Spleen (tissue), 11 donors: ENCODE results near the gene CCNL2. TPM values are rescaled to one million over a fixed set of nuclear protein-coding genes. Genes with fewer than 3 reads are reported as not detected.

Experiments
- DNase-seq: peaks from one replicate; pipeline ENCODE4 v3.0.0-alpha.2; 2020
- H3K27ac ChIP-seq, 8 donors: fragments of 200-600 bp; sonication (generic) in 7 of 8; 1 replicate in 4 of 8; 2 replicates in 4 of 8; pipeline versions ENCODE4 v1.5.0 to v1.8.0; 2016 to 2021; ENCODE audit warnings: inconsistent platforms in 4 of 8, mild to moderate bottlenecking in 4 of 8, moderate library complexity in 1 of 8
- H3K27me3 ChIP-seq, 7 donors: fragments of 200-600 bp; sonication (generic) in 6 of 7; replicated peaks in 1 of 7; 1 replicate in 4 of 7; 2 replicates in 3 of 7; pipeline versions ENCODE4 v1.5.0 to v1.8.0; 2016 to 2021; ENCODE audit warnings: inconsistent platforms in 3 of 7, mild to moderate bottlenecking in 1 of 7
- H3K36me3 ChIP-seq, 6 donors: fragments of 200-600 bp; sonication (generic) in 5 of 6; 1 replicate in 4 of 6; 2 replicates in 2 of 6; pipeline versions ENCODE4 v1.5.0 to v1.8.0; 2016 to 2021; ENCODE audit warnings: inconsistent platforms in 2 of 6
- H3K4me1 ChIP-seq, 6 donors: fragments of 200-600 bp; sonication (generic) in 5 of 6; 1 replicate in 3 of 6; 2 replicates in 3 of 6; pipeline versions ENCODE4 v1.5.0 to v1.8.0; 2016 to 2021; ENCODE audit warnings: inconsistent platforms in 3 of 6
- H3K4me3 ChIP-seq, 8 donors: fragments of 200-600 bp; sonication (generic) in 7 of 8; 1 replicate in 4 of 8; 2 replicates in 4 of 8; pipeline versions ENCODE4 v1.5.0 to v1.8.0; 2016 to 2021; ENCODE audit warnings: inconsistent platforms in 4 of 8, mild to moderate bottlenecking in 4 of 8, moderate library complexity in 2 of 8
- H3K9me3 ChIP-seq, 8 donors: fragments of 200-600 bp; sonication (generic) in 7 of 8; 1 replicate in 4 of 8; 2 replicates in 4 of 8; pipeline versions ENCODE4 v1.5.0 to v1.8.0; 2016 to 2021; ENCODE audit warnings: inconsistent platforms in 4 of 8
- POLR2A ChIP-seq, 3 donors: fragments of 450-650 bp; IDR thresholded peaks; one replicate each; pipeline ENCODE4 v1.5.1; 2017; ENCODE audit warnings: antibody characterized with exemption in 3 of 3, mild to moderate bottlenecking in 1 of 3
- POLR2AphosphoS5 ChIP-seq, 3 donors: sonication (generic); formaldehyde crosslinking; IDR thresholded peaks; one replicate each; pipeline ENCODE4 v1.5.1; 2017; ENCODE audit warnings: antibody characterized with exemption in 3 of 3
- WGBS, 5 donors: extraction: QIAGEN DNeasy Blood & Tissue Kit in 3 of 5; methylation state at CpG; one replicate each; pipeline versions ENCODE4 v1.1.5 to v1.1.7; 2013 to 2018; 5-methylcytosine and 5-hydroxymethylcytosine counted together
- intact Hi-C: fragments of 100-400 bp; cut with DNase I; formaldehyde crosslinking; loops from one replicate; pipeline ENCODE4 v1.15.0; 2023; ENCODE audit warnings: low total_unique reads
- microRNA-seq, 3 donors: library from miRNA; unstranded; fragments of <30 nt; microRNA quantifications; one replicate each; pipeline versions ENCODE4 to v1.1.0, GENCODE V29; 2019 to 2020
- polyA plus RNA-seq, 3 donors: library from polyadenylated mRNA; stranded (reverse); fragments of 200-250 nt; gene quantifications; one replicate each; pipeline ENCODE4 v1.2.1, GENCODE V29; 2013
- total RNA-seq, 7 donors: library from RNA; depleted of rRNA in 3 of 7; stranded (reverse); fragments of >200 nt in 3 of 7; fragmentation: NEBNext Ultra II Directional in 4 of 7; extraction: Animal tissue kit (Norgen Biotek cat#: 25700) in 4 of 7; gene quantifications; one replicate each; pipeline versions ENCODE4 v1.1.0 to v1.2.1, GENCODE V29; 2016 to 2021
- TF ChIP-seq, protein P1 (sequence below), 11 experiments: fragments of 200-600 bp in 7 of 11; fragments of 450-650 bp in 4 of 11; sonication (generic) in 4 of 11; IDR thresholded peaks in 8 of 11; conservative IDR thresholded peaks in 3 of 11; 1 replicate in 7 of 11; 2 replicates in 4 of 11; pipeline versions ENCODE4 v1.4.0 to v1.8.0; 2016 to 2021; ENCODE audit warnings: antibody characterized with exemption in 11 of 11, inconsistent platforms in 4 of 11, mild to moderate bottlenecking in 1 of 11
- donor health status: healthy with polysubstance abuse.
- donor health status: DM: no; HTN: no; CAD: no; lungs with moderate emphysema.
- donor health status: DM: no; HTN: no; CAD: no.
- donor health status: Bipolar disorder and iron deficiency.
- donor health status: healthy.
- donor health status: DM: no; HTN: no; CAD: no.
- donor health status: DM: yes; HTN: yes; CAD: no.

Gene CCNL2
- total and polyA plus RNA-seq, 10 donors: 111 to 299 (median 204) TPM

DNA sequence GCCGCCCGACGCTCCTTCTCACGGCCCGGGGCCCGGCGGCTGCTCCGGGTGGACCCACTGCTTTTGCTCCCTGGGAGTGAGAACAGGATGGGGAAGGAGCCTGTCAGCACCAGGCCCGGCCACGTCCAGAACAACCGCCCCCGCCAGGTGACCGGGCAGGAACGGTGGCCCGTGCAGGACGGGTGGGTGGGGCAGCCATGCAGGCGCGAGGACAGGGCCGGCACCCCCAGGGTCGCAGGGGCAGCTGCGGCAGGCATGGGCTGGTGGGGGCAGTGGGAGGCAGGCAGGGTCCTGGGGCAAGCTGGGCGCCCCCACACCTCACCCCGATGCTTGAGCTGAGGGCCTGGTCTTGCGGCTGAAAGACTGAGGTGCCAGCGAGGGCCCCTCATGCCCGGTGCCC lies 62.7 kb downstream of the CCNL2 start:
- H3K4me3 ChIP-seq: no peak overlapping the region
- H3K36me3 ChIP-seq: peaks cover 0 to 57% (median 19%) of the 10 kb centered on the region in 6 donors
- H3K27ac ChIP-seq: no peak overlapping the region
- intact Hi-C loops: no loop called here
- TF ChIP-seq POLR2AphosphoS5 (IDR thresholded peaks at IDR 0.05) (no peak), POLR2A (IDR thresholded peaks at IDR 0.05) (no peak)
- TF ChIP-seq, protein P1, sequence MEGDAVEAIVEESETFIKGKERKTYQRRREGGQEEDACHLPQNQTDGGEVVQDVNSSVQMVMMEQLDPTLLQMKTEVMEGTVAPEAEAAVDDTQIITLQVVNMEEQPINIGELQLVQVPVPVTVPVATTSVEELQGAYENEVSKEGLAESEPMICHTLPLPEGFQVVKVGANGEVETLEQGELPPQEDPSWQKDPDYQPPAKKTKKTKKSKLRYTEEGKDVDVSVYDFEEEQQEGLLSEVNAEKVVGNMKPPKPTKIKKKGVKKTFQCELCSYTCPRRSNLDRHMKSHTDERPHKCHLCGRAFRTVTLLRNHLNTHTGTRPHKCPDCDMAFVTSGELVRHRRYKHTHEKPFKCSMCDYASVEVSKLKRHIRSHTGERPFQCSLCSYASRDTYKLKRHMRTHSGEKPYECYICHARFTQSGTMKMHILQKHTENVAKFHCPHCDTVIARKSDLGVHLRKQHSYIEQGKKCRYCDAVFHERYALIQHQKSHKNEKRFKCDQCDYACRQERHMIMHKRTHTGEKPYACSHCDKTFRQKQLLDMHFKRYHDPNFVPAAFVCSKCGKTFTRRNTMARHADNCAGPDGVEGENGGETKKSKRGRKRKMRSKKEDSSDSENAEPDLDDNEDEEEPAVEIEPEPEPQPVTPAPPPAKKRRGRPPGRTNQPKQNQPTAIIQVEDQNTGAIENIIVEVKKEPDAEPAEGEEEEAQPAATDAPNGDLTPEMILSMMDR (IDR thresholded peaks at IDR 0.05 in 8 of 11, conservative IDR thresholded peaks at IDR 0.05 in 3 of 11): no peak
- H3K4me1 ChIP-seq: peaks cover 0 to 20% (median 5%) of the 10 kb centered on the region in 6 donors
- H3K9me3 ChIP-seq: no peaks in the 10 kb centered on the region
- no peak for DNase-seq
- 88 to 95% (median 92%) methylated on average over 16 to 26 of the region's 26 CpGs for WGBS, 5 donors
- H3K27me3 ChIP-seq: no peaks in the 10 kb centered on the region

DNA sequence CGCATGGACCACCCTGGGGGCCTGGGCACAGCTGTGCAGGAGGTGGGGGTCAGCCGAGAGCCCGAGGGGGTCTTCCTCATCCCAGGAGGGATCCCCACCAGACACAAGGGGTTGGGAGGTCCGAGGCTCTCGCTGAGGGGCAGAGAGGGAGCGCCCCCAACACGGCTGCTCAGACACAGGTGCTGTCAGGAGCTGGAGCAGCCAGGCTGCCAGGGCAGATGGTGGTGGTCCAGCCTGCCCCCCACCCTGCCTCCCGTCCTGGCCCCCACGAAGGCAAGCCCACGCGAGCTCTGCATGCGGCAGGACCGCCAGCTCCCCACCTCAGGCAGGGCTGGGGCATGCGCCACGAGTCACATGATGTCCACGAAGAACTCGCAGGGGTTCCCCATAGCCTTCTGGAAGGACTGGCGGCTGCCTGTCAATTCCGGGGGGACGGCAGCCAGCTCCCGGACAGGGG lies 63.3 kb downstream of the CCNL2 start:
- 60 to 93% (median 91%) methylated on average over 3 to 21 of the region's 21 CpGs for WGBS, 5 donors
- H3K27me3 ChIP-seq: no peaks in the 10 kb centered on the region
- TF ChIP-seq POLR2AphosphoS5 (IDR thresholded peaks at IDR 0.05) (no peak), POLR2A (IDR thresholded peaks at IDR 0.05) (no peak)
- TF ChIP-seq, protein P1 (IDR thresholded peaks at IDR 0.05 in 8 of 11, conservative IDR thresholded peaks at IDR 0.05 in 3 of 11): no peak
- H3K4me1 ChIP-seq: peaks cover 0 to 27% (median 11%) of the 10 kb centered on the region in 6 donors
- H3K36me3 ChIP-seq: peaks cover 0 to 53% (median 19%) of the 10 kb centered on the region in 6 donors
- intact Hi-C loops: no loop called here
- no peak for DNase-seq
- H3K27ac ChIP-seq: no peak overlapping the region
- H3K9me3 ChIP-seq: no peaks in the 10 kb centered on the region
- no peak overlapping the region for H3K4me3 ChIP-seq

Small RNAs within 50 kb of the gene (microRNA-seq; reads per million reads assigned to microRNA genes)
- gene MIR6808: 0 to 0.36 (median 0) reads per million in 3 donors

Other genes starting within 250 kb of the CCNL2 start
- under 1 TPM in 2 of 7 donors, not detected in 5; 0.17 to 0.34 TPM for gene TTLL10, start 225.5 kb downstream of the CCNL2 start, total RNA-seq
- gene TTLL10, start 225.5 kb downstream of the CCNL2 start, polyA plus RNA-seq: under 1 TPM in 2 of 3 donors, not detected in 1; 0.02 to 0.03 TPM
- 1 to 10 TPM; 5.2 to 9.9 (median 7.5) TPM for gene TNFRSF18, start 192.7 kb downstream of the CCNL2 start, total RNA-seq
- 10 to 100 TPM in 1 of 3 donors, 1 to 10 TPM in 2; 7.2 to 16.3 (median 9.3) TPM for gene TNFRSF18, start 192.7 kb downstream of the CCNL2 start, polyA plus RNA-seq
- 10 to 100 TPM in 5 of 7 donors, 1 to 10 TPM in 2; 6.6 to 18.9 (median 12.5) TPM for gene TNFRSF4, start 185.2 kb downstream of the CCNL2 start, total RNA-seq
- gene TNFRSF4, start 185.2 kb downstream of the CCNL2 start, polyA plus RNA-seq: 10 to 100 TPM; 14.7 to 23.4 (median 14.7) TPM
- gene SDF4, start 167.3 kb downstream of the CCNL2 start, total RNA-seq: 100 to 1,000 TPM in 4 of 7 donors, 10 to 100 TPM in 3; 87.2 to 145 (median 114) TPM
- gene SDF4, start 167.3 kb downstream of the CCNL2 start, polyA plus RNA-seq: 10 to 100 TPM; 39.1 to 84.2 (median 49.4) TPM
- gene B3GALT6, start 167.1 kb downstream of the CCNL2 start, total RNA-seq: 10 to 100 TPM; 13.2 to 25.1 (median 19.3) TPM
- 10 to 100 TPM in 2 of 3 donors, 1 to 10 TPM in 1; 7.9 to 16.6 (median 12.1) TPM for gene B3GALT6, start 167.1 kb downstream of the CCNL2 start, polyA plus RNA-seq
- 1 to 10 TPM in 3 of 7 donors, under 1 TPM in 1, not detected in 3; 0.87 to 3.6 (median 1.8) TPM for gene C1QTNF12, start 152.6 kb downstream of the CCNL2 start, total RNA-seq
- gene C1QTNF12, start 152.6 kb downstream of the CCNL2 start, polyA plus RNA-seq: 1 to 10 TPM; 1.3 to 5.5 (median 1.4) TPM
- gene UBE2J2, start 125.5 kb downstream of the CCNL2 start, total RNA-seq: 10 to 100 TPM; 39.1 to 69.7 (median 56.5) TPM
- gene UBE2J2, start 125.5 kb downstream of the CCNL2 start, polyA plus RNA-seq: 10 to 100 TPM; 39.2 to 66.9 (median 54.0) TPM
- gene SCNN1D, start 118.9 kb downstream of the CCNL2 start, total RNA-seq: 10 to 100 TPM in 1 of 7 donors, 1 to 10 TPM in 6; 2.5 to 10.5 (median 3.4) TPM
- gene SCNN1D, start 118.9 kb downstream of the CCNL2 start, polyA plus RNA-seq: 10 to 100 TPM in 2 of 3 donors, 1 to 10 TPM in 1; 3.7 to 16.9 (median 11.9) TPM
- 10 to 100 TPM; 33.0 to 62.3 (median 41.7) TPM for gene ACAP3, start 91.4 kb downstream of the CCNL2 start, total RNA-seq
- gene ACAP3, start 91.4 kb downstream of the CCNL2 start, polyA plus RNA-seq: 10 to 100 TPM; 12.6 to 89.7 (median 32.6) TPM
- gene PUSL1, start 90.7 kb downstream of the CCNL2 start, total RNA-seq: 10 to 100 TPM; 11.4 to 22.9 (median 13.9) TPM
- 10 to 100 TPM in 2 of 3 donors, 1 to 10 TPM in 1; 9.8 to 17.8 (median 10.5) TPM for gene PUSL1, start 90.7 kb downstream of the CCNL2 start, polyA plus RNA-seq
- gene INTS11, start 74.7 kb downstream of the CCNL2 start, total RNA-seq: 100 to 1,000 TPM in 4 of 7 donors, 10 to 100 TPM in 3; 89.2 to 114 (median 100) TPM
- 100 to 1,000 TPM; 106 to 203 (median 202) TPM for gene INTS11, start 74.7 kb downstream of the CCNL2 start, polyA plus RNA-seq
- 10 to 100 TPM; 16.9 to 42.1 (median 29.1) TPM for gene CPTP, start 74.5 kb downstream of the CCNL2 start, total RNA-seq
- 10 to 100 TPM in 2 of 3 donors, 1 to 10 TPM in 1; 7.5 to 24.9 (median 10.4) TPM for gene CPTP, start 74.5 kb downstream of the CCNL2 start, polyA plus RNA-seq
- 1 to 10 TPM in 6 of 7 donors, under 1 TPM in 1; 0.77 to 5.9 (median 3.0) TPM for gene TAS1R3, start 68.1 kb downstream of the CCNL2 start, total RNA-seq
- 1 to 10 TPM in 1 of 3 donors, under 1 TPM in 2; 0.23 to 1.6 (median 0.37) TPM for gene TAS1R3, start 68.1 kb downstream of the CCNL2 start, polyA plus RNA-seq
- gene DVL1, start 49.9 kb downstream of the CCNL2 start, total RNA-seq: 10 to 100 TPM; 34.4 to 59.1 (median 40.1) TPM
- gene DVL1, start 49.9 kb downstream of the CCNL2 start, polyA plus RNA-seq: 10 to 100 TPM; 18.1 to 57.3 (median 27.7) TPM
- 10 to 100 TPM; 25.9 to 71.7 (median 49.3) TPM for gene MXRA8, start 40.8 kb downstream of the CCNL2 start, total RNA-seq
- gene MXRA8, start 40.8 kb downstream of the CCNL2 start, polyA plus RNA-seq: 10 to 100 TPM; 37.9 to 57.5 (median 44.8) TPM
- gene AURKAIP1, start 24.1 kb downstream of the CCNL2 start, total RNA-seq: 10 to 100 TPM; 61.3 to 85.1 (median 71.7) TPM
- gene AURKAIP1, start 24.1 kb downstream of the CCNL2 start, polyA plus RNA-seq: 100 to 1,000 TPM; 149 to 174 (median 151) TPM
- gene MRPL20, start 8.0 kb upstream of the CCNL2 start, total RNA-seq: 100 to 1,000 TPM in 3 of 7 donors, 10 to 100 TPM in 4; 67.4 to 144 (median 91.3) TPM
- 100 to 1,000 TPM; 101 to 168 (median 122) TPM for gene MRPL20, start 8.0 kb upstream of the CCNL2 start, polyA plus RNA-seq
- 1 to 10 TPM in 5 of 7 donors, under 1 TPM in 2; 0.43 to 2.7 (median 1.2) TPM for gene ANKRD65, start 21.9 kb upstream of the CCNL2 start, total RNA-seq
- 1 to 10 TPM; 2.3 to 4.3 (median 3.0) TPM for gene ANKRD65, start 21.9 kb upstream of the CCNL2 start, polyA plus RNA-seq
- gene VWA1, start 36.4 kb upstream of the CCNL2 start, total RNA-seq: 10 to 100 TPM in 6 of 7 donors, 1 to 10 TPM in 1; 3.9 to 18.0 (median 13.1) TPM
- gene VWA1, start 36.4 kb upstream of the CCNL2 start, polyA plus RNA-seq: 10 to 100 TPM in 2 of 3 donors, 1 to 10 TPM in 1; 4.1 to 12.7 (median 11.0) TPM
- gene ATAD3C, start 50.4 kb upstream of the CCNL2 start, total RNA-seq: 1 to 10 TPM in 2 of 7 donors, under 1 TPM in 3, not detected in 2; 0.25 to 3.9 (median 0.57) TPM
- gene ATAD3C, start 50.4 kb upstream of the CCNL2 start, polyA plus RNA-seq: under 1 TPM; 0.55 to 0.85 (median 0.83) TPM
- gene ATAD3B, start 72.4 kb upstream of the CCNL2 start, total RNA-seq: 10 to 100 TPM; 11.5 to 39.8 (median 23.7) TPM
- gene ATAD3B, start 72.4 kb upstream of the CCNL2 start, polyA plus RNA-seq: 10 to 100 TPM; 21.7 to 62.3 (median 45.8) TPM
- 10 to 100 TPM; 11.3 to 25.7 (median 17.8) TPM for gene ATAD3A, start 112.8 kb upstream of the CCNL2 start, total RNA-seq
- gene ATAD3A, start 112.8 kb upstream of the CCNL2 start, polyA plus RNA-seq: 10 to 100 TPM; 13.4 to 29.0 (median 14.3) TPM
- 1 to 10 TPM in 6 of 7 donors, not detected in 1; 2.3 to 5.3 (median 2.7) TPM for gene TMEM240, start 141.3 kb upstream of the CCNL2 start, total RNA-seq
- gene TMEM240, start 141.3 kb upstream of the CCNL2 start, polyA plus RNA-seq: 1 to 10 TPM in 2 of 3 donors, under 1 TPM in 1; 0.39 to 2.2 (median 1.5) TPM
- gene SSU72, start 175.5 kb upstream of the CCNL2 start, total RNA-seq: 100 to 1,000 TPM in 5 of 7 donors, 10 to 100 TPM in 2; 86.7 to 168 (median 111) TPM
- gene SSU72, start 175.5 kb upstream of the CCNL2 start, polyA plus RNA-seq: 100 to 1,000 TPM in 1 of 3 donors, 10 to 100 TPM in 2; 89.2 to 121 (median 90.4) TPM
- gene FNDC10, start 200.8 kb upstream of the CCNL2 start, total RNA-seq: 1 to 10 TPM; 2.2 to 8.8 (median 5.6) TPM
- gene FNDC10, start 200.8 kb upstream of the CCNL2 start, polyA plus RNA-seq: 1 to 10 TPM; 2.2 to 4.4 (median 3.4) TPM
- 10 to 100 TPM; 46.2 to 76.5 (median 72.0) TPM for gene MIB2, start 216.2 kb upstream of the CCNL2 start, total RNA-seq
- 100 to 1,000 TPM in 1 of 3 donors, 10 to 100 TPM in 2; 49.6 to 165 (median 74.1) TPM for gene MIB2, start 216.2 kb upstream of the CCNL2 start, polyA plus RNA-seq
- gene MMP23B, start 232.8 kb upstream of the CCNL2 start, total RNA-seq: 1 to 10 TPM; 1.4 to 7.3 (median 5.8) TPM
- gene MMP23B, start 232.8 kb upstream of the CCNL2 start, polyA plus RNA-seq: 1 to 10 TPM; 4.2 to 9.3 (median 6.3) TPM